ENCODE measurements around the gene TCF7L1. TPM values are rescaled to one million over a fixed set of nuclear protein-coding genes. Genes with fewer than 3 reads are reported as not detected.
A peak's percentile ranks its signal among the peaks of the same experiment; 100 is the strongest.

Gene TCF7L1
- total and polyA plus RNA-seq, 2 of the 13 experiments (the other 11 are each of a cell fraction or from before 2014, with no cell fraction given) = 0.04 to 0.15 TPM

- no peak for TF ChIP-seq ZBTB14 (CRISPR knock-in tag; IDR thresholded peaks at IDR 0.05)
- no peak for TF ChIP-seq ZNF773 (CRISPR knock-in tag; IDR thresholded peaks at IDR 0.05; ENCODE audit: borderline replicate concordance)
- no peak for TF ChIP-seq ZNF549 (CRISPR knock-in tag; IDR thresholded peaks at IDR 0.05)
- TF ChIP-seq MYPOP (CRISPR knock-in tag; IDR thresholded peaks at IDR 0.05) = peak; percentile 41; the same call in 1 of the 2 replicates
- TF ChIP-seq SP2 (CRISPR knock-in tag; IDR thresholded peaks at IDR 0.05) = no peak
- TF ChIP-seq RNF219 (CRISPR knock-in tag; IDR thresholded peaks at IDR 0.05) = no peak
- no peak for TF ChIP-seq ZNF564 (CRISPR knock-in tag; IDR thresholded peaks at IDR 0.05)
- no peak for TF ChIP-seq ZNF441 (CRISPR knock-in tag; IDR thresholded peaks at IDR 0.05; ENCODE audit: borderline replicate concordance)
- TF ChIP-seq ZNF781 (CRISPR knock-in tag; IDR thresholded peaks at IDR 0.05; ENCODE audit: borderline replicate concordance, not compliant biosample characterization) = no peak
- 0 out of 2 replicates have a peak, but pooled peaks have one; percentile 42 for TF ChIP-seq NRL (CRISPR knock-in tag; IDR thresholded peaks at IDR 0.05; ENCODE audit: borderline replicate concordance)
- no peak for TF ChIP-seq ZNF879 (CRISPR knock-in tag; IDR thresholded peaks at IDR 0.05)
Observed at GRCh38 chr2:85323351-85323987, 190.3 kb downstream of the TCF7L1 start (continued).

All from HepG2 (cell line).